GM18502 (cell line): ENCODE results near the gene SNAI1.
"Not testable (repeated sequence)": the region's sequence is repeated elsewhere in the genome, so short reads cannot be mapped to it uniquely, and the experiment has no call there.

Source experiments
- ATAC-seq: cut with Tn5 transposase; IDR thresholded peaks from one replicate; pipeline ENCODE4 v1.9.1; 2021; ENCODE audit warnings: mild to moderate bottlenecking; ENCODE audit not compliant: unreplicated experiment, poor library complexity

SNAI1 gene

DNA sequence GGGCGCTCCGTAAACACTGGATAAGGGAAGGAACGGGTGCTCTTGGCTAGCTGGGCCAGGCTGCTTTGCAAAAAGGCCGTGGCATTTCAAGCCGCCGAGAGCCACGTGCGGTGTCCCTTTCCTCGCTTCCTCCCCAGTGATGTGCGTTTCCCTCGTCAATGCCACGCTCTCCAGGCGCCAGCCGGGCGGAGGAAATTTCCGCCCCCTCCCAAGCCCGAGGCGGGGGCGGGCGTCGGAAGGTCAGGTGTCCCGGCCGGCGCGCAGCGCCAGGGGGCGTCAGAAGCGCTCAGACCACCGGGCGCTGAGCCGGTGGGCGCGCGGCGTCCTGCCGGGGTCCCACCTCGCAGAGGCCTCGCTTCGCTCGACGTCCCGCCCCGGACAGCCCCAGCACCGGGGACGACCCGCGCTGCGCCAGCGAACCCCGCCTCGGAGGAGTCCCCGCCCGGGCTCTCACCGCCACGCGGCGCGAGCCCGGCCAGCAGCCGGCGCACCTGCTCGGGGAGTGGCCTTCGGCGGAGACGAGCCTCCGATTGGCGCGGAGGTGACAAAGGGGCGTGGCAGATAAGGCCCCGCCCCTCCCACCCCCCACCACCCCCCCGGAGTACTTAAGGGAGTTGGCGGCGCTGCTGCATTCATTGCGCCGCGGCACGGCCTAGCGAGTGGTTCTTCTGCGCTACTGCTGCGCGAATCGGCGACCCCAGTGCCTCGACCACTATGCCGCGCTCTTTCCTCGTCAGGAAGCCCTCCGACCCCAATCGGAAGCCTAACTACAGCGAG lies at the start of gene SNAI1:
TSS of gene SNAI1 (plus strand) at position 635 of the 777 bp plus-strand sequence. CDS start at position 715, 80 bp downstream.
- ATAC-seq, result peak; percentile 75

- ATAC-seq, result no peak
Measured at GRCh38 chr20:49935746-49936152, 47.0 kb upstream of the SNAI1 start.

GRCh38 chr20:49936153-49937026 lies 46.4 kb upstream of the SNAI1 start, which contains the start of gene RNF114:
Gene RNF114 (plus strand): TSS chr20:49936397. CDS start chr20:49936413, 16 bp downstream.
- peak; percentile 77 for ATAC-seq

DNA sequence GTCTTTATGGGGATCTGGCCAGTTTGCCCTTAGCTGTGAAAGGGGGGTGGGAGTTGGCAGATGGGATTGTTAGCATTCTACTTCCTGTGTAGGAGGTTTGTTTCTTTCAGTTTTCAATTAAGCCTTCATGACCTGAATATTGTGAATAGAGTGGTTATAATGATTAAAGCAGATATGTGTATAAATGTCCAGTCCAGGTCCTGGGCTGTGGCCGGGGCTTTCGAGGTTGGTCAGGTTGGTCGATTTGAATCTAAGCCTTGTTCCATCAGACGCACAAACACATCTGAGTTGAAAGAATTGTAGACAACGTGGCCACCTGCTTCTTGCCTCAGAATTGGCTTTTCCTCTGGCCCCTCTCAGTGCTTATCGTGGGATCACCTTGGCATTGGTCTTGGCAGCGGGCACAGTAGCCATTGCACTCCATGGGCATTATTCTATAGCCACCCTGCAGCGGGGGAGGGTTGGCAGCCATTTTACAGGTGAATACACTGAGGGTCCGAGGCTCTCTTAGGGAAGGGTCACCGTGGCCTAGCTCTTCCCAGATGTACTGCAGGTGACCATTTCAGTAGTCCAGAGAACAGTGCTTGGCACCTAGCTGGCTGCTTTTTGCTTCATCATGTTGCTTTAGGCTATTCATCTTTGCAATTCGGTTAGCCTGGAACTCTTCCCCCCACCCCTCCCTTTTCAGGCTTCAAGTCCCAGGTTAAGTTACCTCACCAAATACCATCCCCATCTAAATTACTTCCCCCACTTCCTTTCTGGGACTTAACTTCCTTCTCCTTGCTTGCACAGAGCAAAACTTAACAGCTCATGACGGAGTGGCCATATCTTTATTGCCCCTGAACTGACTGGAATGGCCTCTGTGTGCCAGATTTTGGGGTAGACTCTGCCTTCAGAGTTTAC lies 45.5 kb upstream of the SNAI1 start:
- peak; percentile 4 for ATAC-seq

- no peak for ATAC-seq
Measured at GRCh38 chr20:49938173-49939163, 44.3 kb upstream of the SNAI1 start.

DNA sequence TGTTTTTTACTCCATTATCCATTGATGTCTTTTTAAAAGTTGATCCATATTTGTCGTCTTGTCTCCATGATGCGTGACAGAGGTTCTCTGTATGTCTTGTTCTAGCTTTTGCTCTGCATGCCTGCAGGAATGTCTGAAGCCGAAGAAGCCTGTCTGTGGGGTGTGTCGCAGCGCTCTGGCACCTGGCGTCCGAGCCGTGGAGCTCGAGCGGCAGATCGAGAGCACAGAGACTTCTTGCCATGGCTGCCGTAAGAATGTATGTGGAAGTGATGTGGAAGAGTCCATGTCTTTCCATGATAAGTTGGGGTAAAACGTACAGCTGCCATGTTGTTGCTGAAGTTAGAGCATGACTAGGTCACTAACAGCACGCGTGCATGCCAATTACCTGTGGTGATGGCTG lies 41.3 kb upstream of the SNAI1 start:
- no peak for ATAC-seq

DNA sequence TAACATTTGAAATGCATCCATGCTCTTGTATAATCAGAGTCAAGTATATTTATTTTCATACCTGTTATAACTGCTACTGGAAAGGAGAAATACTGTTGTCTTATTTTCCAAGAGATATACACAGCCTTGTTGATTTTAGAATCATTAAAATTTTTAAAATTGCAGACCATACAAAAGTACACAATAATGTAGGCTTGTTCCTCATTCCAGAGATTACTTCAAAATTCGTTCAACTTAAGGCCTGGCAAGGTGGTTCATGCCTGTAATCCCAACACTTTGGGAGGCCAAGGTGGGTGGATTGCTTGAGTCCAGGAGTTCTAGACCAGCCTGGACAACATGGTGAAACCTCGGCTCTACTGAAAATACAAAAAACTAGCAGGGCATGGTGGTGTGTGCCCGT lies 40.5 kb upstream of the SNAI1 start:
- no peak for ATAC-seq

- ATAC-seq, result no peak
Measured at GRCh38 chr20:49942942-49943341, 39.8 kb upstream of the SNAI1 start.

DNA sequence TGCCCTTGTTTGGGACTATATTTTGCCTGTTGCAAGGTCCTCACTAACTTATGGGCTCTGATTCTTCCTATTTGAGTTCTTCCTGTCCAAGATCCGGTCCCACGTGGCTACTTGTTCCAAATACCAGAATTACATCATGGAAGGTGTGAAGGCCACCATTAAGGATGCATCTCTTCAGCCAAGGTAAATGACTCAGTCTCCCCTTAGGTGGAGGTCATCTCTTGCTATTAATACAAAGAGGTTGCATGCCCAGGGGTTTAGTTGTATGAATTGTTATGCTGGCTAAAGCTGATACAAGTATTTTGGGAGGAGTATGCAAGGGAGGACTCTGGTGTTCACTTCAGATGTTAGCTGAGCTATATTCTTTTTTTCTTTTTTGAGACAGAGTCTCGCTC lies 37.5 kb upstream of the SNAI1 start:
- ATAC-seq, result no peak

- ATAC-seq, result no peak
Measured at GRCh38 chr20:49945701-49946477, 36.9 kb upstream of the SNAI1 start.

DNA sequence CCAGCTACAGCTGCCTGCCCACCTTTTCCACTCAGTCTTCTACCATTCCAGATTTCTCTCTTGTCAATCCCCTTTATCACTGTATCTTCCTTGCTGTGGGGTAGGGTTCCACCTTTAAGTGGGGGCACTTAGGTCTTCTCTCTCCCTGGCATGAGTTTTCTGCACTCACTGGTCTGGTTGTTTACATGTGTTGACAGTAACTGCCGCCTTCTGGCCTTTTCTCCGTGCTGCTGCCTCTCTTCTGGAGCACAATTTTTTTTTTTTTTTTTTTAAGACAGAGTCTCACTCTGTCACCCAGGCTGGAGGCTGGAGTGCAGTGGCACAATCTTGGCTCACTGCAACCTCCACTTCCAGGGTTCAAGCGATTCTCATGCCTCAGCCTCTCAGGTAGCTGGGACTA lies 34.6 kb upstream of the SNAI1 start:
- no peak for ATAC-seq

DNA sequence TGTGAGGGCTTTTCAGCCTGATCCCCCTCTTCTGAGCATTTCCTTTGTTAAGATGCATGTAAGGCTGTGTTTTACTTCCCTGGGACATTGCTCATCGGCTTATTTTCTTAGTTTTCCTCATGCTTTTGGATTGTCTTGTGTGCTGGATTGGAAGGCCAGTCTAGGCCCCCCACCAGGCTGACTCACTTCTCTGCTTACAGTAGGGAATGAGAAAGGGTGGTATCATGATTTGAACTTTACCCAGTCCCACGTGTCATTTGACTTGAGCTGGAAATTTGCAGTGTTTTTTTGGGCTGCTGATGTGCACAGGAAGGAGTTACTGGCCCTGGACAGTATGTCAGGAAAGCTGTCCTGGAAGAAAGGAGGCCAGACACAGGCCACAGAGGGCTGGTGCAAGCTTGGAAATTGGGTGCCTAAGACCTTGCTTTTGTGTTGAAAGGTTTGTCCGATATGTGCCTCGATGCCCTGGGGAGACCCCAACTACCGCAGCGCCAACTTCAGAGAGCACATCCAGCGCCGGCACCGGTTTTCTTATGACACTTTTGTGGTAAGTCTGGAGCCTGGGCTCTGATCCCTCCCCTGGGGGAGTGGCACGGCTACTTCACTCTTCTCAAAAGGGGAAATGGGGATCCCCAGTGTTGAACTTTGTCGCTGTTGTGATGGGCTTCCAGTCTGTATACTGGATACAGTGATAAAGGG lies 33.8 kb upstream of the SNAI1 start:
- no peak for ATAC-seq

- no peak for ATAC-seq
Measured at GRCh38 chr20:49951151-49951550, 31.6 kb upstream of the SNAI1 start.

- ATAC-seq, result no peak
Measured at GRCh38 chr20:49955167-49955566, 27.6 kb upstream of the SNAI1 start.

- ATAC-seq, result not testable (repeated sequence)
Measured at GRCh38 chr20:49955830-49956396, 26.9 kb upstream of the SNAI1 start.

DNA sequence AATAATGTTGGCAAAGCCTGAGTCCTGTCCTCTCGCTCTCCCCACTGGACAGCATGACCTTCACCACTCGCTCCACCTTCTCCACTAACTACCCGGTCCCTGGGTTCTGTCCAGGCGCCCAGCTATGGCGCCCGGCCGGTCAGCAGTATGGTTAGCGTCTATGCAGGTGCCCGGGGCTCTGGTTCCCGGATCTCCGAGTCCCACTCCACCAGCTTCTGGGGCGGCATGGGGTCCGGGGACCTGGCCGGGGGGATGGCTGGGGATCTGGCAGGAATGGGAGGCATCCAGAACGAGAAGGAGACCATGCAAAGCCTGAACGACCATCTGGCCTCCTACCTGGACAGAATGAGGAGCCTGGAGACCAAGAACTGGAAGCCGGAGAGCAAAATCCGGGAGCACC lies 26.1 kb upstream of the SNAI1 start:
- ATAC-seq, result no peak
